GM12878 (cell line): ENCODE measurements around the gene ICA1. TPM values are rescaled to one million over a fixed set of nuclear protein-coding genes. Genes with fewer than 3 reads are reported as not detected.

Experiments used
- ATAC-seq: fragments of 200-7000 bp; cut with Tn5 transposase; 3 replicates; pipeline ENCODE4 v1.9.1; 2020; ENCODE audit warnings: mild to moderate bottlenecking, moderate library complexity
- BruUV-seq: library from RNA; stranded (reverse); fragments of 400-500 nt; replicated peaks from 2 replicates; lab custom pipeline; 2021; lab: Mats Ljungman, UMichigan
- CTCF ChIA-PET: fragments of 300-600 bp; sonication (Branson Sonifier 250); formaldehyde crosslinking; extraction: SDS; loops from one replicate; lab custom pipeline; 2021; ENCODE audit warnings: inconsistent platforms; lab: Yijun Ruan, JAX
- POLR2A ChIA-PET: fragments of 350-600 bp; formaldehyde crosslinking; extraction: SDS; loops from one replicate; lab custom pipeline; 2021; ENCODE audit warnings: inconsistent platforms; lab: Charles Lee
- RAD21 ChIA-PET: fragments of 300-600 bp; sonication (Branson Sonifier 250); formaldehyde crosslinking; loops from one replicate; lab custom pipeline; 2023; ENCODE audit warnings: antibody characterized with exemption; ENCODE audit not compliant: unreplicated experiment; lab: Charles Lee
- SMC1A ChIA-PET: fragments of 300-600 bp; sonication (Branson Sonifier 250); formaldehyde crosslinking; loops from one replicate; lab custom pipeline; 2023; ENCODE audit not compliant: unreplicated experiment, uncharacterized antibody; lab: Charles Lee
- DNase-seq: peaks from one replicate; pipeline ENCODE4 v3.0.0-alpha.2; 2011; ENCODE audit warnings: low read depth, low spot score
- FAIRE-seq: peaks from 3 replicates; lab custom pipeline; 2011; peaks lifted over from hg19 to GRCh38; lab: Jason Lieb, UNC
- H2AFZ ChIP-seq: 2 replicates; pipeline ENCODE4 v1.6.0; 2011; ENCODE audit warnings: low read depth, low read length, control low read depth; ENCODE audit not compliant: control insufficient read depth
- H3K27ac ChIP-seq: 2 replicates; pipeline ENCODE4 v1.5.1; 2011; ENCODE audit warnings: control low read depth; ENCODE audit not compliant: control insufficient read depth, insufficient read depth
- H3K27me3 ChIP-seq, 2 experiments: replicated peaks in 1 of 2; 2 replicates each; pipeline versions ENCODE4 v1.6.0 to v1.6.1; 2011; ENCODE audit warnings: low read length in 1 of 2; ENCODE audit not compliant: control insufficient read depth in 2 of 2, insufficient read depth in 2 of 2
- H3K36me3 ChIP-seq, 2 experiments: 2 replicates each; pipeline ENCODE4 v1.5.1; 2011; ENCODE audit warnings: low read length in 1 of 2; ENCODE audit not compliant: control insufficient read depth in 2 of 2, insufficient read depth in 2 of 2
- H3K4me1 ChIP-seq: 2 replicates; pipeline ENCODE4 v1.6.1; 2011; ENCODE audit warnings: mild to moderate bottlenecking, low read length, moderate library complexity, mixed read lengths; ENCODE audit not compliant: control insufficient read depth, insufficient read depth
- H3K4me2 ChIP-seq: 2 replicates; pipeline ENCODE4 v1.6.0; 2011; ENCODE audit warnings: control low read depth; ENCODE audit not compliant: control insufficient read depth, insufficient read depth
- H3K4me3 ChIP-seq: fragments of 200-600 bp; sonication (generic); 2 replicates; pipeline ENCODE4 v1.5.1; 2016
- H3K79me2 ChIP-seq: 2 replicates; pipeline ENCODE4 v1.6.0; 2011; ENCODE audit warnings: low read length; ENCODE audit not compliant: control insufficient read depth, insufficient read depth
- H3K9ac ChIP-seq: 2 replicates; pipeline ENCODE4 v1.8.0; 2011; ENCODE audit warnings: low read length, control low read depth, mixed read lengths; ENCODE audit not compliant: control insufficient read depth, insufficient read depth
- H3K9me3 ChIP-seq: replicated peaks from 3 replicates; pipeline ENCODE4 v1.5.1; 2011; ENCODE audit warnings: mild to moderate bottlenecking, low read length; ENCODE audit not compliant: control insufficient read depth, insufficient read depth
- H4K20me1 ChIP-seq: 2 replicates; pipeline ENCODE4 v1.6.0; 2011; ENCODE audit not compliant: control insufficient read depth, insufficient read depth
- CBFB ChIP-seq: IDR thresholded peaks from 2 replicates; pipeline ENCODE4 v1.6.1; 2016; ENCODE audit warnings: antibody characterized with exemption, low read depth
- CHD1 ChIP-seq: IDR thresholded peaks from 2 replicates; pipeline ENCODE4 v1.6.1; 2012; ENCODE audit warnings: low read depth, low read length, improper control_type of control experiment
- CHD2 ChIP-seq: IDR thresholded peaks from 2 replicates; pipeline ENCODE4 v1.6.1; 2011; ENCODE audit warnings: low read depth, low read length, improper control_type of control experiment, borderline replicate concordance
- EZH2 ChIP-seq: IDR thresholded peaks from 2 replicates; pipeline ENCODE4 v1.6.1; 2012; ENCODE audit warnings: low read depth, mild to moderate bottlenecking, control low read depth, inconsistent platforms, low read length, borderline replicate concordance; ENCODE audit not compliant: control insufficient read depth
- IKZF2 ChIP-seq, 2 experiments: fragments of 450-650 bp; IDR thresholded peaks; 2 replicates each; pipeline ENCODE4 v1.6.1; 2017; ENCODE audit warnings: mild to moderate bottlenecking in 2 of 2, moderate library complexity in 2 of 2
- KDM1A ChIP-seq: fragments of 200-600 bp; sonication (generic); IDR thresholded peaks from 2 replicates; pipeline ENCODE4 v1.6.1; 2016; ENCODE audit warnings: borderline replicate concordance
- NFIC ChIP-seq: IDR thresholded peaks from 2 replicates; pipeline ENCODE4 v1.6.1; 2012; ENCODE audit warnings: low read depth, mild to moderate bottlenecking, inconsistent platforms, low read length, moderate library complexity
- NFXL1 ChIP-seq: fragments of 450-650 bp; IDR thresholded peaks from 2 replicates; pipeline ENCODE4 v1.6.1; 2017; ENCODE audit warnings: antibody characterized with exemption, mild to moderate bottlenecking, borderline replicate concordance
- NFYA ChIP-seq: IDR thresholded peaks from 2 replicates; pipeline ENCODE4 v1.6.1; 2011; ENCODE audit warnings: low read depth, mild to moderate bottlenecking, low read length, improper control_type of control experiment, borderline replicate concordance
- NR2C2 ChIP-seq: IDR thresholded peaks from 2 replicates; pipeline ENCODE4 v1.6.1; 2011; ENCODE audit warnings: borderline replicate concordance, low read depth; ENCODE audit not compliant: control insufficient read depth, insufficient read length
- RELA ChIP-seq: fragments of 450-650 bp; IDR thresholded peaks from 2 replicates; pipeline ENCODE4 v1.8.0; 2014; ENCODE audit warnings: borderline replicate concordance; ENCODE audit not compliant: partially characterized antibody
- SIN3A ChIP-seq: IDR thresholded peaks from 2 replicates; pipeline ENCODE4 v1.6.1; 2012; ENCODE audit warnings: low read depth, low read length, improper control_type of control experiment
- SIX5 ChIP-seq: IDR thresholded peaks from 2 replicates; pipeline ENCODE4 v1.6.1; 2011; ENCODE audit warnings: mild to moderate bottlenecking, low read depth, low read length, moderate library complexity; ENCODE audit not compliant: severe bottlenecking
- SP1 ChIP-seq: IDR thresholded peaks from one replicate; pipeline ENCODE4 v1.6.1; 2011; ENCODE audit warnings: low read depth, low read length
- TAF1 ChIP-seq: IDR thresholded peaks from 2 replicates; pipeline ENCODE4 v1.6.1; 2011; ENCODE audit warnings: mild to moderate bottlenecking, low read depth, low read length, borderline replicate concordance
- TARDBP ChIP-seq: IDR thresholded peaks from 2 replicates; pipeline ENCODE4 v1.6.1; 2016; ENCODE audit warnings: borderline replicate concordance
- YY1 ChIP-seq: IDR thresholded peaks from 2 replicates; pipeline ENCODE4 v1.6.1; 2011; ENCODE audit warnings: low read depth, mild to moderate bottlenecking, low read length
- WGBS: methylation state at CpG from one replicate; pipeline ENCODE4 v1.1.6; 2016; ENCODE audit warnings: low lambda C conversion rate; ENCODE audit not compliant: insufficient replicate concordance, insufficient coverage; ENCODE audit errors: missing lambda C conversion rate; 5-methylcytosine and 5-hydroxymethylcytosine counted together
- in situ Hi-C: fragments of 300-500 bp; cut with MboI; formaldehyde crosslinking; loops from 9 replicates; pipeline ENCODE4 v1.14.3; 2018; ENCODE audit warnings: mixed read lengths
- intact Hi-C: fragments of 100-400 bp; cut with micrococcal nuclease; formaldehyde crosslinking; loops from one replicate; pipeline ENCODE4 v1.14.2; 2022; ENCODE audit not compliant: unreplicated experiment
- polyA plus RNA-seq, 11 experiments: library from polyadenylated mRNA; depleted of rRNA in 4 of 11; unstranded in 6 of 11; stranded (reverse) in 5 of 11; fragments of >200 nt; fragmentation: Nextera tagmentation in 4 of 11; fragmentation: Illumina TruSeq in 1 of 11; extraction: Ambion mirVana in 4 of 11; extraction: Trizol in 1 of 11; gene quantifications; 1 replicate in 1 of 11; 2 replicates in 10 of 11; pipeline versions ENCODE4 v1.2.1 to v1.2.3, GENCODE V29; 2011 to 2016; ENCODE audit warnings: inconsistent platforms in 2 of 11, missing spikeins in 2 of 11, low read depth in 1 of 11
- total RNA-seq, 4 experiments: library from RNA; depleted of rRNA in 3 of 4; stranded (reverse); fragments of >200 nt in 3 of 4; fragmentation: Illumina TruSeq in 1 of 4; extraction: Trizol in 1 of 4; gene quantifications; 2 replicates each; pipeline versions ENCODE4 v1.2.1 to v1.2.3, GENCODE V29; 2013 to 2021
- TF ChIP-seq, protein P1 (sequence below): IDR thresholded peaks from 2 replicates; pipeline ENCODE4 v1.6.1; 2012; ENCODE audit warnings: low read length, inconsistent platforms
- TF ChIP-seq, protein P2 (sequence below): fragments of 150-350 bp; IDR thresholded peaks from 2 replicates; pipeline ENCODE4 v1.6.1; 2014; ENCODE audit warnings: mild to moderate bottlenecking, low read depth, low read length

The ICA1 gene
- total and polyA plus RNA-seq, 10 of the 15 experiments (the other 5 are each of a cell fraction or from before 2014, with no cell fraction given): 1.3 to 35.1 (median 3.3) TPM

DNA sequence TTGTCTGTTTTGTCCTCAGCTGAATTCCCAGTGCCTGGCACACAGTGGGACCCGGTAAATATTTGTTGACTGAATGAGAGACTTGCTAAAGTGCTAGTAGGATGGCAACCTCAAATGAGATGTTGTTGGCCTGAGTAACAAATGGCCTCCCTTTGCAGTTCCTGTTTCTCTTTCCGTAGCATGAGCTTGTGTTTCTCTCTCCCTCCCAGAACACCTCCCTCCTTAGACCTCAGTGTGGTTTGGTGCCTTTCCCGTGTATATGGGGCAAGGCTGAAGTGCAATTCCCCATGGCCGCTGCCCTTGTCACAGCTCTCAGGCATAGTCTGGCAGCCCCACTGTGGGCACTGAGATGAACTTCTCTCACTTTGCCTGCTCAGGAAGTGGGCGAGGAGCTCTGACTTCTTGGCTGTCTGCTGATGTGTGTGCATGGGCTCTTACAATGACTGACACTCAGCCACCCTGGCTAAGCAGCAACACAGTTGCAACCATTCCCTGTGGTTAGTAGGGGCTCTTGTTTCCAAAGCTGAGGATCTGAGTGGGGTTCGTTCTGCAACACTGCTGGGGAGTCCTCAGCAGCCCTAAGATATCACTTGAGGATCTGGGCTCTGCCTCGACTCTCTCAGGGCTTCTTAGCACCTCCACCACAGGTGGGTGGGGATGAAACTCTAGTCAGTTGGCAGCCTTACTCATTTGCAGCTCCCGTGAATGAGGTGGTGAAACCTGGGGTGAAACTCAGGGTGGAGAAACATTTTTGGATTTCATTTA is 136.1 kb downstream of the ICA1 start (continued):
- TF ChIP-seq CHD1: no peak
- no peak for TF ChIP-seq TAF1
- TF ChIP-seq SIN3A: no peak
- no peak for TF ChIP-seq NFXL1
- TF ChIP-seq EZH2: no peak
- TF ChIP-seq NFYA: no peak
- TF ChIP-seq KDM1A: no peak
- TF ChIP-seq, protein P1, sequence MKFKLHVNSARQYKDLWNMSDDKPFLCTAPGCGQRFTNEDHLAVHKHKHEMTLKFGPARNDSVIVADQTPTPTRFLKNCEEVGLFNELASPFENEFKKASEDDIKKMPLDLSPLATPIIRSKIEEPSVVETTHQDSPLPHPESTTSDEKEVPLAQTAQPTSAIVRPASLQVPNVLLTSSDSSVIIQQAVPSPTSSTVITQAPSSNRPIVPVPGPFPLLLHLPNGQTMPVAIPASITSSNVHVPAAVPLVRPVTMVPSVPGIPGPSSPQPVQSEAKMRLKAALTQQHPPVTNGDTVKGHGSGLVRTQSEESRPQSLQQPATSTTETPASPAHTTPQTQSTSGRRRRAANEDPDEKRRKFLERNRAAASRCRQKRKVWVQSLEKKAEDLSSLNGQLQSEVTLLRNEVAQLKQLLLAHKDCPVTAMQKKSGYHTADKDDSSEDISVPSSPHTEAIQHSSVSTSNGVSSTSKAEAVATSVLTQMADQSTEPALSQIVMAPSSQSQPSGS: no peak
- TF ChIP-seq SP1: no peak
- peak; percentile 89 for TF ChIP-seq TARDBP
- peak; percentile 87 for TF ChIP-seq YY1

DNA sequence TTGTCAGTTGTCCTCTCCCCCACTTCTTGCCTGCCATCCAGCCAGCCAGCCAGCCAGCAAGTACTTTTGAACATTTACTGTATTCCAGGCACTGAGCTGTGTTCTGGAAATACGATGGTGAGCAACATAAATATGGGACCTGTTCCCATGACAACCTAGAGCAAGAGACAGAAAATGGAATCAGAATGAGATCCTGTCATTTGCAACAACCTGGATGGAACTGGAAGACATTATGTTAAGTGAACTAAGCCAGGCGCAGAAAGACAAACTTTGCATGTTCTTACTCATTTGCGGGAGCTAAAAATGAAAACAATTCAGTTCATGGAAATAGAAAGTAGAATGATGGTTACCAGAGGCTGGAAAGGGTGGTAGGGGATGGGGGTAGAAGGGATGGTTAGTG is 140.7 kb downstream of the ICA1 start:
- Histone ChIP-seq H3K36me3 (no peaks in the 10 kb centered on the region), H4K20me1 (no peaks in the 10 kb centered on the region), H3K27me3 (no peaks in the 10 kb centered on the region), H3K4me3 (no peak overlapping the region), H3K9ac (0 out of 2 replicates have a peak overlapping the region, but pooled peaks have one; percentile 6), H3K27ac (peak overlapping the region; percentile 57), H3K4me1 (peaks cover 41% of the 10 kb centered on the region), H3K79me2 (no peaks in the 10 kb centered on the region), H2AFZ (peak overlapping the region; percentile 27), H3K4me2 (peak overlapping the region; percentile 39; the same call in 1 of the 2 replicates), H3K9me3 (no peaks in the 10 kb centered on the region)
- no TSS peak for BruUV-seq
- no peak for ATAC-seq
- no peak for DNase-seq
- in situ Hi-C loops (no loop called here), intact Hi-C loops (no loop called here)
- POLR2A ChIA-PET: interaction anchor here (1.0 to 14.7 kb wide), 4 partner anchors 9 to 91 kb away, joined by 3 to 133 read pairs (median 8); no protein-coding TSS in a partner anchor
- SMC1A ChIA-PET: interaction anchor here (0.8 to 12.5 kb wide), 10 partner anchors 11 to 440 kb away, joined by 3 to 182 read pairs (median 4); no protein-coding TSS in a partner anchor
- no peak for FAIRE-seq
- CTCF ChIA-PET: interaction anchor here (1.1 to 1.2 kb wide), 6 partner anchors 10 to 440 kb away, joined by 3 to 5 read pairs (median 3); no protein-coding TSS in a partner anchor
- 20% methylated on average over 3 of the region's 3 CpGs for WGBS
- RAD21 ChIA-PET: interaction anchor here (0.9 to 2.9 kb wide), 8 partner anchors 8 to 144 kb away, joined by 3 to 14 read pairs (median 6); no protein-coding TSS in a partner anchor
- no peak for TF ChIP-seq CBFB
- TF ChIP-seq, protein P2, sequence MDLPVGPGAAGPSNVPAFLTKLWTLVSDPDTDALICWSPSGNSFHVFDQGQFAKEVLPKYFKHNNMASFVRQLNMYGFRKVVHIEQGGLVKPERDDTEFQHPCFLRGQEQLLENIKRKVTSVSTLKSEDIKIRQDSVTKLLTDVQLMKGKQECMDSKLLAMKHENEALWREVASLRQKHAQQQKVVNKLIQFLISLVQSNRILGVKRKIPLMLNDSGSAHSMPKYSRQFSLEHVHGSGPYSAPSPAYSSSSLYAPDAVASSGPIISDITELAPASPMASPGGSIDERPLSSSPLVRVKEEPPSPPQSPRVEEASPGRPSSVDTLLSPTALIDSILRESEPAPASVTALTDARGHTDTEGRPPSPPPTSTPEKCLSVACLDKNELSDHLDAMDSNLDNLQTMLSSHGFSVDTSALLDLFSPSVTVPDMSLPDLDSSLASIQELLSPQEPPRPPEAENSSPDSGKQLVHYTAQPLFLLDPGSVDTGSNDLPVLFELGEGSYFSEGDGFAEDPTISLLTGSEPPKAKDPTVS: no peak
- TF ChIP-seq CHD2: no peak
- TF ChIP-seq IKZF2 (IDR thresholded peaks at IDR 0.05): peak; percentile 39 to 43; a peak in 1 of 4 replicates
- TF ChIP-seq RELA: no peak
- TF ChIP-seq SIX5: no peak
- TF ChIP-seq, protein P1: peak; percentile 52; the same call in 1 of the 2 replicates
- no peak for TF ChIP-seq CHD1
- TF ChIP-seq NFIC: peak; percentile 25; the same call in 1 of the 2 replicates
- TF ChIP-seq NR2C2: no peak
